ENCODE data around the gene KIF2A. TPM values are rescaled to one million over a fixed set of nuclear protein-coding genes. Genes with fewer than 3 reads are reported as not detected.

The KIF2A gene
- total and polyA plus RNA-seq, 2 of the 4 experiments (the other 2 are of a cell fraction), result 23.6 to 37.3 TPM

DNA sequence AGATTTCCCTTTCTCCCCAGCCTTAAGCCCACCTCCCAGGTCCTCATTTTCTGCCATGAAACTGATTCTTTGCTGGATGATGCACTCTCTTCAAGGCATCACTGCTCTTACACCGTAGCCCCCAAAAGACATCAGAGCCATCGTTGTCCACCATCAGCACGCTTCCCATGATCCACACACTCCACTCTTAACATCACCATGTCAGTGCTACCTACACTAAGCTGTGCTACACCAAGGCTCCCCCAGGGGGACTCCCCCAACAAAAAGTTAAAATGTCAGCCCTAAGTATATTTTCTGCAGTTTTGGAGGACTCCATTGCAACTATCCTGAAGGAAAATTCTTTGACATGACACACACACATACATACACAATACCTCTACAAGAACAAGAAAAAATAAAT lies 34.1 kb upstream of the KIF2A start:
- Histone ChIP-seq H2BK120ac (ENCODE audit: low read depth, low read length) (no peak overlapping the region), H2AFZ (replicated peaks; ENCODE audit: low read length, poor library complexity) (no peak overlapping the region), H3K9me1 (ENCODE audit: insufficient read depth, low read length) (no peaks in the 10 kb centered on the region), H4K20me1 (ENCODE audit: insufficient read depth, low read length) (no peaks in the 10 kb centered on the region), H2BK20ac (ENCODE audit: low read depth, low read length) (no peak overlapping the region), H3K14ac (replicated peaks; ENCODE audit: low read depth, low read length) (no peak overlapping the region), H3K4me3 (ENCODE audit: insufficient read depth, low read depth, low read length) (no peak overlapping the region), H3K9me3 (ENCODE audit: control insufficient read depth, insufficient read depth, low read length) (no peaks in the 10 kb centered on the region), H3K23ac (ENCODE audit: low read depth, low read length) (no peak overlapping the region), H3K27me3 (ENCODE audit: control insufficient read depth, insufficient read depth, low read length) (peaks cover 2% of the 10 kb centered on the region; the same call in 1 of the 2 replicates), H3K4me1 (ENCODE audit: control insufficient read depth, insufficient read depth, low read length) (no peaks in the 10 kb centered on the region), H3K27ac (ENCODE audit: insufficient read depth, low read length) (no peak overlapping the region), H2AK5ac (ENCODE audit: low read depth, low read length) (no peak overlapping the region), H4K5ac (ENCODE audit: low read depth, low read length) (no peak overlapping the region), H3K9ac (ENCODE audit: low read depth, low read length) (no peak overlapping the region), H2BK15ac (ENCODE audit: low read depth, low read length) (no peak overlapping the region), H4K91ac (ENCODE audit: insufficient read depth, low read depth, low read length) (no peak overlapping the region), H4K8ac (ENCODE audit: low read depth in 2 of 2, low read length in 2 of 2) (no peak overlapping the region), H3K4ac (ENCODE audit: low read depth, low read length) (no peak overlapping the region), H3K18ac (ENCODE audit: low read depth, low read length) (no peak overlapping the region), H3K56ac (ENCODE audit: extremely low read depth, insufficient read depth, low read length) (no peak overlapping the region), H2AK9ac (replicated peaks; ENCODE audit: low read depth, low read length, poor library complexity) (no peak overlapping the region), H3K4me2 (ENCODE audit: low read depth, low read length) (no peak overlapping the region), H3K36me3 (ENCODE audit: control insufficient read depth, insufficient read depth, low read length) (no peaks in the 10 kb centered on the region), H2BK5ac (ENCODE audit: low read depth, low read length, poor library complexity, severe bottlenecking) (no peak overlapping the region), H3K79me1 (ENCODE audit: low read depth in 1 of 2, low read length in 2 of 2) (no peaks in the 10 kb centered on the region)
- no TSS peak for BruUV-seq (replicated peaks)
- in situ Hi-C loops (cut with MboI; ENCODE audit: low sequenced_read_pairs), result no loop called here
- TF ChIP-seq CHD1 (IDR thresholded peaks at IDR 0.05; ENCODE audit: low read depth, low read length) (no peak), MXI1 (IDR thresholded peaks at IDR 0.05; ENCODE audit: borderline replicate concordance, low read depth, low read length) (no peak), RAD21 (IDR thresholded peaks at IDR 0.05; ENCODE audit: low read length) (no peak), USF2 (IDR thresholded peaks at IDR 0.05; ENCODE audit: low read depth, low read length) (no peak), BHLHE40 (IDR thresholded peaks at IDR 0.05; ENCODE audit: low read depth, low read length) (no peak), POLR2A (IDR thresholded peaks at IDR 0.05; ENCODE audit: low read depth, low read length) (no peak), RFX5 (IDR thresholded peaks at IDR 0.05; ENCODE audit: low read depth, low read length) (no peak), NFE2L2 (IDR thresholded peaks at IDR 0.05; ENCODE audit: low read depth, low read length) (no peak), CEBPB (IDR thresholded peaks at IDR 0.05; ENCODE audit: low read depth, low read length) (no peak), SMC3 (IDR thresholded peaks at IDR 0.05; ENCODE audit: low read depth, low read length) (no peak)
- TF ChIP-seq, protein P1, sequence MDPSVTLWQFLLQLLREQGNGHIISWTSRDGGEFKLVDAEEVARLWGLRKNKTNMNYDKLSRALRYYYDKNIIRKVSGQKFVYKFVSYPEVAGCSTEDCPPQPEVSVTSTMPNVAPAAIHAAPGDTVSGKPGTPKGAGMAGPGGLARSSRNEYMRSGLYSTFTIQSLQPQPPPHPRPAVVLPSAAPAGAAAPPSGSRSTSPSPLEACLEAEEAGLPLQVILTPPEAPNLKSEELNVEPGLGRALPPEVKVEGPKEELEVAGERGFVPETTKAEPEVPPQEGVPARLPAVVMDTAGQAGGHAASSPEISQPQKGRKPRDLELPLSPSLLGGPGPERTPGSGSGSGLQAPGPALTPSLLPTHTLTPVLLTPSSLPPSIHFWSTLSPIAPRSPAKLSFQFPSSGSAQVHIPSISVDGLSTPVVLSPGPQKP (IDR thresholded peaks at IDR 0.05; ENCODE audit: borderline replicate concordance, low read depth, low read length), result no peak
- TF ChIP-seq, protein P2, sequence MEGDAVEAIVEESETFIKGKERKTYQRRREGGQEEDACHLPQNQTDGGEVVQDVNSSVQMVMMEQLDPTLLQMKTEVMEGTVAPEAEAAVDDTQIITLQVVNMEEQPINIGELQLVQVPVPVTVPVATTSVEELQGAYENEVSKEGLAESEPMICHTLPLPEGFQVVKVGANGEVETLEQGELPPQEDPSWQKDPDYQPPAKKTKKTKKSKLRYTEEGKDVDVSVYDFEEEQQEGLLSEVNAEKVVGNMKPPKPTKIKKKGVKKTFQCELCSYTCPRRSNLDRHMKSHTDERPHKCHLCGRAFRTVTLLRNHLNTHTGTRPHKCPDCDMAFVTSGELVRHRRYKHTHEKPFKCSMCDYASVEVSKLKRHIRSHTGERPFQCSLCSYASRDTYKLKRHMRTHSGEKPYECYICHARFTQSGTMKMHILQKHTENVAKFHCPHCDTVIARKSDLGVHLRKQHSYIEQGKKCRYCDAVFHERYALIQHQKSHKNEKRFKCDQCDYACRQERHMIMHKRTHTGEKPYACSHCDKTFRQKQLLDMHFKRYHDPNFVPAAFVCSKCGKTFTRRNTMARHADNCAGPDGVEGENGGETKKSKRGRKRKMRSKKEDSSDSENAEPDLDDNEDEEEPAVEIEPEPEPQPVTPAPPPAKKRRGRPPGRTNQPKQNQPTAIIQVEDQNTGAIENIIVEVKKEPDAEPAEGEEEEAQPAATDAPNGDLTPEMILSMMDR (conservative IDR thresholded peaks at IDR 0.05; ENCODE audit: low read depth, low read length), result no peak
- ChIA-PET CTCF (interaction anchor here (0.6 to 1.0 kb wide), 2 partner anchors 16 to 96 kb away, joined by 3 read pairs; no protein-coding TSS in a partner anchor), POLR2A (ENCODE audit: unreplicated experiment) (no interaction called here)
- intact Hi-C loops (cut with micrococcal nuclease), result no loop called here
- ATAC-seq (ENCODE audit: low read depth) (no peak), DNase-seq (no peak)
- dilution Hi-C loops (cut with HindIII; ENCODE audit: low sequenced_read_pairs, unreplicated experiment), result no loop called here
- WGBS, 2 experiments (ENCODE audit: extremely low coverage in 2 of 2, insufficient read length in 1 of 2), result 90% methylated on average over 1 of the region's 3 CpGs; no CpG with 5 or more reads in 1 of the 2 experiments

Measured in IMR-90 (cell line).